HG02759 (cell line): ENCODE data around the gene ARSA.

Experiments used
- ATAC-seq: cut with Tn5 transposase; IDR thresholded peaks from one replicate; pipeline ENCODE4 v1.9.1; 2021; ENCODE audit warnings: mild to moderate bottlenecking, moderate library complexity; ENCODE audit not compliant: unreplicated experiment

ARSA gene

DNA sequence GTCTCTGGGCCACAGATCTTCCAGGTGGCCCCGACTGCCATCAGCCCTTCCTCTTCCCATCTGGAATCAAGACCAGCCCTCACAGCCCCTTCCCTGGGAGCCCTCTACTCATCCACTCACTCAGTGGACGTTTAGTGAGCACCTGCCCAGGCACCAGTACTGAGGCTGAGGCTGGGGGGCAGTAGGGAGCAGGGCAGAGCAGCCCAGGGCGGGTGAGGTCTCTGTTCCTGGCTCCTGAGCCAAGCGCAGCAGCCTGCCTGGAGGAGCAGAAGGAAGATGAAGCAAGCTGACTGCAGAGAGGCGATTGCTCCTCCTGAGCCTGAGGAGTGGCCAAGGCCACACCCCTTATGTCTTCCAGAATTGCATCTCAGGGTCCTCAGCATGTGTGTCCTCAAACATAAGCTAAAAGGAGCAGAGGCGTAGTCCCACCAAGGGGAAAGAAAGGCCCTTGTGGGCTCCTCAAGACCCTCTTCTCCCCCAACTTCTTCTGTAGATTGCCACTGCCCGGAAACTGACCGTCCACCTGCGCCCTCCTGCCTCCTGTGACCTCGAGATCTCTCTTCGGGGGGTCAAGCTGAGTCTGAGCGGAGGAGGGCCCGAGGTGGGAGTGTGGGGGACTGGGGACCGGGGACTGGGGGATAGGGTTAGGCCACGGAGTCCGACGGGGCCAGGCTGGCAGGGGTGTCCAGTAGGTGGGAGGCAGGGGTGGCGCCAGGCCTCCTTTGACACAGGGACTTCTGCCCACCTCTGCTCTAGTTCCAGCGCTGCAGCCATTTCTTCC, 21.6 kb downstream of the ARSA start:
- no peak for ATAC-seq

GRCh38 chr22:50605613-50606074, 22.3 kb downstream of the ARSA start:
- no peak for ATAC-seq

- ATAC-seq = no peak
Measured at GRCh38 chr22:50605002-50605612, 22.8 kb downstream of the ARSA start.

DNA sequence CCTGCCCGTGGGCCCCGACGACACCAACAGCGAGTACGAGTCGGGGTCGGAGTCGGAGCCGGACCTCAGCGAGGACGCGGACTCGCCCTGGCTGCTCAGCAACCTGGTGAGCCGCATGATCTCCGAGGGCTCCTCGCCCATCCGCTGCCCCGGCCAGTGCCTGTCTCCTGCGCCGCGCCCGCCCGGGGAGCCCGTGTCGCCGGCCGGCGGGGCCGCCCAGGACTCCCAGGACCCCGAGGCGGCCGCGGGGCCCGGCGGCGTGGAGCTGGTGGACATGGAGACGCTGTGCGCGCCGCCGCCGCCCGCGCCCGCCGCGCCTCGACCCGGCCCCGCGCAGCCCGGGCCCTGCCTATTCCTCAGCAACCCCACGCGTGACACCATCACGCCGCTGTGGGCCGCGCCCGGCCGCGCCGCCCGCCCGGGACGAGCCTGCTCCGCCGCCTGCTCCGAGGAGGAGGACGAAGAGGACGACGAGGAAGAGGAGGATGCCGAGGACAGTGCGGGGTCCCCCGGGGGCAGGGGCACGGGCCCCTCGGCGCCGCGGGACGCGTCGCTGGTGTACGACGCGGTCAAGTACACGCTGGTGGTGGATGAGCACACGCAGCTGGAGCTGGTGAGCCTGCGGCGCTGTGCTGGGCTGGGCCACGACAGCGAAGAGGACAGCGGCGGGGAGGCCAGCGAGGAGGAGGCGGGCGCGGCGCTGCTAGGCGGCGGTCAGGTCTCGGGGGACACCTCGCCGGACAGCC, 23.5 kb downstream of the ARSA start:
- no peak for ATAC-seq

- no peak for ATAC-seq
Measured at GRCh38 chr22:50603511-50604255, 24.3 kb downstream of the ARSA start.

- ATAC-seq = no peak
Measured at GRCh38 chr22:50602338-50602700, 25.6 kb downstream of the ARSA start.

- no peak for ATAC-seq
Measured at GRCh38 chr22:50601669-50602337, 26.1 kb downstream of the ARSA start.

DNA sequence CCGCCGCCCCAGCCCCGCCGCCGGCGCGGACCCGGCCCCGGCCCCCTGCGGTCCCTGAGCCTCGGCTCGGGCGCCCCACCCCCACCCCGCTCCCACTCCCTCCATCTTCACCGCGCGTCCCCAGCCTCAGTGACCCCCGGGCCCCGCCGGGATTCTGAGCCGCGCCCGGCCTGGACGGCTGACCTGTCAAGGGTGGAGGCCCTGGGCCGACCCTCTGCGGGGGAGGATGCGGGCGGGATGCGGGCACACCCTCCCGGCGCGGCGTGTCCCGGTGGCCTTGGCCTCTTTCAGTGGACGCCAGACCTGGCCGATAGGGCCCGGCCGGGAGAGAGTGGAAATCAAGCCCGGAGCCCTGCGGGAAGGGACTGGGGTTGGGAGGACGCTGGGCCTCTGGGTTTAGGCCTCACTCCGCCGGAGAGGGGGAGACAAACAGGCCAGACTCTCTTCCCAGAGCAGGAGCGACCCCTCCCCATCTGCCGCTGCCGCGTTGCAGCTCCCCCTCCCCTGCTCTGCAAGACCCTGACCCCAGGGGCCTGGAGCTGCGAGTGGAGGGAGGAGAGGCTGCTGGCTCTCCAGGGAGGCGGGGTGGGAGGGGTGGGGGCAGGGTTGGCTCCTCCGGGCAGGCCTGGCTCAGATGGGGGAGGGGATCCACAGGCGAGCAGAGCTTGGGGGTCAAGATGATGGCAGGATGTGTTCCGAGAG, 26.8 kb downstream of the ARSA start:
- no peak for ATAC-seq

DNA sequence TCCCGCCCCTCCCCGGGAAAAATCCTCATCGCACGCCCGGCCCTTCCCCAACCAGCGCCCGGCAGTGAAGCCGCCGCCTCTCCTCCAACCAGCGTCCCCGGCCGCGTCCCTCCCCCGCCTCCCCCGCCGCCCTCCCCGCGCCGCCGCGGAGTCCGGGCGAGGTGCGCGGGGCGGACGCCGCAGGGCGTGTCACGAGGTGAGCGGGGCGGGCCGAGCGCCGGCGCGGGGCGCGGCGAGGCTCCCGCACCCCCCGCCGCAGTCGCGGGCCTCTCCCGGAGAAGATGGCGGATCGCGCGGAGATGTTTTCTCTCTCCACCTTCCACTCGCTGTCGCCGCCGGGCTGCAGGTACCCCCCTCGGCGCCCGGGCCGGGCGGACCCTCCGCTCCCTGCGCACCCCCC, 27.4 kb downstream of the ARSA start, which contains the start of gene MAPK8IP2:
TSS of gene MAPK8IP2 (plus strand) at position 256 of the 400 bp plus-strand sequence. CDS start at position 282, 26 bp downstream.
- ATAC-seq = no peak

- ATAC-seq = no peak
Measured at GRCh38 chr22:50599816-50600455, 28.0 kb downstream of the ARSA start.

GRCh38 chr22:50597097-50597496, 30.9 kb downstream of the ARSA start:
- no peak for ATAC-seq

DNA sequence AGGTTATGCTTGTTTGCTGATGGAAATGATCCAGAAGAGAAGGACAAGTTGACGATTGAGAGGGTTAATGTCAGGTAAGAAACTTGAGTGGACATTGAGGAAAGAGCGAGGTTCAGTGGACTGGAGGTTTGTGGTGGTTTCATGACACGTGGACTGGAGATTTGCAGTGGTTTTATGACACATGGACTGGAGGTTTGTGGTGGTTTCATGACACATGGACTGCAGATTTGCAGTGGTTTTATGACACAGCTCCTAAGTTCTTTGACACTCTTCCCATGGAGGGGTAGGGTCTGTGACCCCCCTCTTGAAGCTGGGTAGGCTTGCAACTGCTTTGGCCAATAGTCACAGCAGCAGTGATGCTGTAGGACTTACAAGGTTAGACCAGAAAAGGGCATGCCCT, 32.8 kb downstream of the ARSA start:
- no peak for ATAC-seq

- ATAC-seq = no peak
Measured at GRCh38 chr22:50587407-50587806, 40.5 kb downstream of the ARSA start.

- no peak for ATAC-seq
Measured at GRCh38 chr22:50586416-50586815, 41.5 kb downstream of the ARSA start.

- no peak for ATAC-seq
Measured at GRCh38 chr22:50585781-50586180, 42.2 kb downstream of the ARSA start.

GRCh38 chr22:50585238-50585637, 42.7 kb downstream of the ARSA start:
- ATAC-seq = no peak

- ATAC-seq = no peak
Measured at GRCh38 chr22:50584106-50585096, 43.6 kb downstream of the ARSA start.

- peak; percentile 37 for ATAC-seq
Measured at GRCh38 chr22:50583294-50583861, 44.6 kb downstream of the ARSA start.
